MM.1S (cell line): Measurements from ENCODE around the gene WDR45.

Experiments
- DNase-seq: peaks from one replicate; pipeline ENCODE4 v3.0.0-alpha.2; 2015
- H2AFZ ChIP-seq: fragments of 300-600 bp; sonication (generic); 2 replicates; pipeline ENCODE4 v1.6.0; 2016; ENCODE audit warnings: antibody characterized with exemption, low read length
- H3F3A ChIP-seq: fragments of 300-600 bp; sonication (generic); 2 replicates; pipeline ENCODE4 v1.6.1; 2016; ENCODE audit warnings: mild to moderate bottlenecking, antibody characterized with exemption, low read length, moderate library complexity, mixed read lengths; ENCODE audit not compliant: insufficient read depth
- H3K27ac ChIP-seq: fragments of 300-600 bp; sonication (generic); 2 replicates; pipeline ENCODE4 v1.5.1; 2016; ENCODE audit warnings: mild to moderate bottlenecking, low read length
- H3K27me3 ChIP-seq: fragments of 300-600 bp; sonication (generic); replicated peaks from 2 replicates; pipeline ENCODE4 v1.6.0; 2016; ENCODE audit warnings: low read length; ENCODE audit not compliant: insufficient read depth
- H3K36me3 ChIP-seq: fragments of 300-600 bp; sonication (generic); replicated peaks from 2 replicates; pipeline ENCODE4 v1.6.1; 2016; ENCODE audit warnings: mild to moderate bottlenecking, low read length, mixed read lengths; ENCODE audit not compliant: insufficient read depth
- H3K4me1 ChIP-seq: fragments of 300-600 bp; sonication (generic); 2 replicates; pipeline ENCODE4 v1.6.1; 2016; ENCODE audit warnings: low read length, mixed read lengths
- H3K4me2 ChIP-seq: fragments of 300-600 bp; sonication (generic); 2 replicates; pipeline ENCODE4 v1.6.0; 2016; ENCODE audit warnings: low read depth, low read length
- H3K4me3 ChIP-seq: fragments of 300-600 bp; sonication (generic); 2 replicates; pipeline ENCODE4 v1.5.1; 2016; ENCODE audit warnings: low read length, mixed read lengths
- H3K79me2 ChIP-seq: fragments of 300-600 bp; sonication (generic); 2 replicates; pipeline ENCODE4 v1.6.1; 2016; ENCODE audit warnings: mixed run types, low read length, mixed read lengths
- H3K9ac ChIP-seq: fragments of 300-600 bp; sonication (generic); 2 replicates; pipeline ENCODE4 v1.6.1; 2016; ENCODE audit warnings: low read length, mixed read lengths
- H3K9me2 ChIP-seq: fragments of 300-600 bp; sonication (generic); replicated peaks from 2 replicates; pipeline ENCODE4 v1.6.1; 2016; ENCODE audit warnings: mild to moderate bottlenecking, low read length, mixed read lengths; ENCODE audit not compliant: insufficient read depth
- H3K9me3 ChIP-seq: fragments of 300-600 bp; sonication (generic); replicated peaks from 2 replicates; pipeline ENCODE4 v1.6.1; 2016; ENCODE audit warnings: mild to moderate bottlenecking, low read length, mixed read lengths; ENCODE audit not compliant: insufficient read depth
- H4K20me1 ChIP-seq: fragments of 300-600 bp; sonication (generic); 2 replicates; pipeline ENCODE4 v1.6.1; 2016; ENCODE audit warnings: mild to moderate bottlenecking, low read length, moderate library complexity, mixed read lengths; ENCODE audit not compliant: insufficient read depth
- CTCF ChIP-seq: fragments of 300-600 bp; sonication (generic); IDR thresholded peaks from 2 replicates; pipeline ENCODE4 v1.5.1; 2016; ENCODE audit warnings: antibody characterized with exemption, low read length, mixed read lengths
- EZH2 ChIP-seq: fragments of 300-600 bp; sonication (generic); optimal IDR thresholded peaks from 2 replicates; pipeline ENCODE3; 2017; ENCODE audit warnings: low read depth, mild to moderate bottlenecking, antibody characterized with exemption, low read length, mixed read lengths
- EZH2phosphoT487 ChIP-seq: fragments of 300-600 bp; sonication (generic); IDR thresholded peaks from 2 replicates; pipeline ENCODE4 v1.6.1; 2018; ENCODE audit warnings: antibody characterized with exemption, low read length

The WDR45 gene

GRCh38 chrX:49053223-49054072 lies 26.2 kb downstream of the WDR45 start:
- TF ChIP-seq CTCF (no peak), EZH2phosphoT487 (no peak), EZH2 (no peak)
- no peaks in the 10 kb centered on the region for H3K4me1 ChIP-seq
- H3K36me3 ChIP-seq: no peaks in the 10 kb centered on the region
- no peaks in the 10 kb centered on the region for H3K27me3 ChIP-seq
- H3K9ac ChIP-seq: peak overlapping the region; percentile 44; the same call in 1 of the 2 replicates
- no peaks in the 10 kb centered on the region for H3K9me2 ChIP-seq
- no peaks in the 10 kb centered on the region for H3K9me3 ChIP-seq
- H3K4me2 ChIP-seq: peak overlapping the region; percentile 74
- H3F3A ChIP-seq: no peaks in the 10 kb centered on the region
- peak overlapping the region; percentile 57 for H3K4me3 ChIP-seq
- H4K20me1 ChIP-seq: no peaks in the 10 kb centered on the region
- peak; percentile 47 for DNase-seq
- H3K79me2 ChIP-seq: peaks cover 1% of the 10 kb centered on the region; the same call in 1 of the 2 replicates
- H2AFZ ChIP-seq: peak overlapping the region; percentile 72
- no peak overlapping the region for H3K27ac ChIP-seq

GRCh38 chrX:49043987-49044281 lies 35.8 kb downstream of the WDR45 start:
- Histone ChIP-seq H3K4me2 (peak overlapping the region; percentile 90), H3K9me3 (no peaks in the 10 kb centered on the region), H3K9ac (peak overlapping the region; percentile 56), H3K4me1 (peaks cover 15% of the 10 kb centered on the region), H3K36me3 (no peaks in the 10 kb centered on the region), H2AFZ (peak overlapping the region; percentile 91), H3K79me2 (peaks cover 21% of the 10 kb centered on the region), H3K9me2 (no peaks in the 10 kb centered on the region), H3F3A (peaks cover 7% of the 10 kb centered on the region; the same call in 1 of the 2 replicates), H3K27me3 (no peaks in the 10 kb centered on the region), H3K4me3 (peak overlapping the region; percentile 64), H3K27ac (peak overlapping the region; percentile 42; the same call in 1 of the 2 replicates), H4K20me1 (no peaks in the 10 kb centered on the region)
- no peak for DNase-seq
- TF ChIP-seq EZH2phosphoT487: no peak
- TF ChIP-seq CTCF: no peak
- TF ChIP-seq EZH2: no peak

GRCh38 chrX:49043220-49043986 lies 36.3 kb downstream of the WDR45 start, which contains the start of gene TFE3:
Gene TFE3, minus strand, starts transcription at chrX:49043357. Its CDS starts 131 bp downstream, at chrX:49043226.
- Histone ChIP-seq H3K9ac (peak within 1 kb of the TSS; percentile 91), H3K27ac (peak within 1 kb of the TSS; percentile 68), H3K4me2 (peak within 1 kb of the TSS; percentile 90), H3K4me1 (peaks cover 15% of the 10 kb centered on the region), H3K9me2 (no peaks in the 10 kb centered on the region), H4K20me1 (no peaks in the 10 kb centered on the region), H3K9me3 (no peaks in the 10 kb centered on the region), H2AFZ (peak within 1 kb of the TSS; percentile 91), H3K27me3 (no peaks in the 10 kb centered on the region), H3K4me3 (peak within 1 kb of the TSS; percentile 73), H3K79me2 (peaks cover 21% of the 10 kb centered on the region), H3K36me3 (no peaks in the 10 kb centered on the region), H3F3A (peaks cover 7% of the 10 kb centered on the region; the same call in 1 of the 2 replicates)
- peak; percentile 54 for TF ChIP-seq CTCF
- no peak for TF ChIP-seq EZH2phosphoT487
- DNase-seq: peak; percentile 97
